Activated CD4-positive, alpha-beta T cell treated with anti-CD3 and anti-CD28 coated beads, Interleukin-2, amount 50 U/mL, for 1 hour (primary cell): ENCODE results near the gene CRTC1.
"Not testable (repeated sequence)": the region's sequence is repeated elsewhere in the genome, so short reads cannot be mapped to it uniquely, and the experiment has no call there.

ENCODE experiments used
- DNase-seq: peaks from one replicate; pipeline ENCODE4 v3.0.0-alpha.2; 2020

CRTC1 gene

DNA sequence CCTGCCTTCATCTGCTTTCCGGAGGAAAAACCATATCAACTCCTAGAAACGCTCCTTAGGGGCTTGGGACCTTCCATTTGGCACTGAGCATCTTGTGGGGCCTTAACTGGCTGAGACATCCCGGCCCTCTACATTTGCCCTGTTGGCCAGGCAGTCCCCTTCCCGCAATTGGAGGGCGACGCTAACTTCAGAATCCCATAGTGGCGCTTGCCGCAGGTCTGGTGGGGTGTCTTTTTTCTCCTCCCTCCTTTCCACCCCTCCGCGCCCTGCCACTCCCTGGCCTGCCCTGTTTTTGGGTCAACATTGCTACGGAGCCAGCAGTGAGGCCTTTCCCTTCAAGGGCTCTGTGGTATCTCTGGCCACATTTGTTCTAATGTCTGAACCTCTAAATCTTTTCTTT lies 13.6 kb upstream of the CRTC1 start:
- DNase-seq, result no peak

- DNase-seq, result no peak
Measured at GRCh38 chr19:18670312-18670711, 13.2 kb upstream of the CRTC1 start.

GRCh38 chr19:18671303-18672043 lies 12.0 kb upstream of the CRTC1 start:
- DNase-seq, result no peak

- no peak for DNase-seq
Measured at GRCh38 chr19:18672044-18672451, 11.4 kb upstream of the CRTC1 start.

DNA sequence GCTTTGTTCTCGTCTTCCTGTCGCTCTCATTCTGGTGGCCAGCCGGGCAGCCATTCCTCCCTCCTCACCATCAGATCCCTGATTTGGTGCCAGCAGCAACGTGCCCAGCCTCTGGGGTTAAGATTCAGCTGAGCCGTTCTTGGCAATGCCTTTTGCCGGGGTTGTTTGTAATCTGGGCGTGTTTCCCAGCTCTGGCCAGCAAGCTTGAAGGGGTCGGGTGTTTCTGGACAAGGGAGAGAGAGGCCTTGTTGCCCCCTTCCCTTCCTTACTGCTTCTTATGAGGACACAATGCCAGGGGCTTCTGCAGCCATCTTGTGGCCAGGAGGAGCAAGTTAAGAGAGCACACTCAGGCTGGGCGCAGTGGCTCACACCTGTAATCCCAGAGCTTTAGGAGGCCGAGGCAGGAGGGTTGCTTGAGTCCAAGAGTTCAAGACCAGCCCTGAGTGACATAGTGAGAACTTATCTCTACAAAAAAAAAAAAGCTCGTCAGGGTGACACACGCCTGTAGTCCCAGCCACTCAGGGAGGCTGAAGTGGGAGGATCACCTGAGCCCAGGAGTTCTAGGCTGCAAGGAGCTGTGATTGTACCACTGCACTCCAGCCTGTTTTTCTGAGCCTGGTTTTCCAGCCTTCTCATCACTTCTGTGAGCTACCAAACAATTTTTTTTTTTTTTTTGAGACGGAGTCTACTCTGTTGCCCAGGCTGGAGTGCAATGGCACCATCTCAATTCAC lies 10.7 kb upstream of the CRTC1 start:
- no peak for DNase-seq

- no peak for DNase-seq
Measured at GRCh38 chr19:18674616-18675015, 8.9 kb upstream of the CRTC1 start.

GRCh38 chr19:18675779-18676178 lies 7.7 kb upstream of the CRTC1 start:
- DNase-seq, result no peak

GRCh38 chr19:18676692-18677091 lies 6.8 kb upstream of the CRTC1 start:
- no peak for DNase-seq

- no peak for DNase-seq
Measured at GRCh38 chr19:18677156-18677555, 6.3 kb upstream of the CRTC1 start.

- not testable (repeated sequence) for DNase-seq
Measured at GRCh38 chr19:18680148-18680547, 3.3 kb upstream of the CRTC1 start.

DNA sequence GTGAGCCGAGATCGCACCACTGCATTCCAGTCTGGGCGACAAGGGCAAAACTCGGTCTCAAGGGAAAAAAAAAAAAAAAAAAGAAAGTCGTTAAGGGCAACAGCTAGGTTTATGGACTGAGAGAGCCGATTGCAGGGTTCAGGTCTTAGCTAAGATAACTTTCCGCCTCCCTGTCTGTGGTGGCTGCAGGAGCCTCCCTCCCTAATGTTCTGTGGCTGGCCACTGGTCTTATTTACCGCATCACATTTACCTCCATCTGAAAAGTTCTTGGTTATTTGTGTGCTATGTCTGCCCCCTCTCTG lies 722 bp upstream of the CRTC1 start:
- no peak for DNase-seq

GRCh38 chr19:18683958-18684641 lies 620 bp downstream of the CRTC1 start:
- DNase-seq, result no peak

DNA sequence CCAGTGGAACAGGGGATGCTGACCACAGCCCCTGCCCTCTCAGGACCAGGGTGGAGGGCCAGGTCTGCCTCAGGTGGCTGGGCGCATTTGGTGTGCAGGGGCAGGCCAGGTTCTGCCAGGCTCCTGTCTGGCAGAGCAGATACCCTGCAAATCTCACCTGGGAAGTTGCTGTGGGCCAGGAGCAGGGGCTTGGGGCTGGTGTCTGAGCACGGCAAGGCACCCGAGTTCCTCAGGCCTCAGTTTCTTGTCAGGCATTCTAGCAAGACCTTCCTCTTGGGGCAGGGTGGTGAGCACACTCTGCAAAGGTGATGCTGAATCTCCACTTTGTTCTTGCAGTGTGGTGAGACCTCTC lies 1.1 kb downstream of the CRTC1 start:
- DNase-seq, result no peak

DNA sequence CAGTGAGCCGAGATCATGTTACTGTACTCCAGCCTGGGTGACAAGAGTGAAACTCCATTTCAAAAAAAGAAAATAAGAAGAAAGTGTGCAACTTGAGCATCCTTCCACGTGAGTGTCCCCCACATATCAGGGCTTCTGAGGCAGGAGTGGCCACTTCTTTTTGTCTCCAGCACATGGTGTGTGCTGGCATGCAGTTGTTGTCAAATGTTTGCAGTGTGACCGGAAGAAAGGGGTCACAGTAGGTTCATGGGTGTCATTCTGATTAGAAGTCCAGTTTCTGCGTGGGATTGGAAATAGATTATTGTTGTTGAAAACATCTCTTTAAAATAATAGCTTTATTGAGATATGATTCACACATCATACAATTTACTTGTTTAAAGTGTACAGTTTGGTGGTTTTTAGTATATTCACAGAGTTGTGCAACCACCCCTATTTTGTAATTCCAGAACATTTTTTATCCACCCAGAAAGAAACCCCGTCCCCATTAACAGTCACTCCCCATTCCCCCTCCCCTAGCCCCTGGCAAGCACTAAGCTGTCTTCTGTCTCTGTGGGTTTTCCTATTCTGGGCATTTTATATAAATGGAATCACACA lies 2.2 kb downstream of the CRTC1 start:
- no peak for DNase-seq

GRCh38 chr19:18687740-18688465 lies 4.4 kb downstream of the CRTC1 start:
- DNase-seq, result no peak

DNA sequence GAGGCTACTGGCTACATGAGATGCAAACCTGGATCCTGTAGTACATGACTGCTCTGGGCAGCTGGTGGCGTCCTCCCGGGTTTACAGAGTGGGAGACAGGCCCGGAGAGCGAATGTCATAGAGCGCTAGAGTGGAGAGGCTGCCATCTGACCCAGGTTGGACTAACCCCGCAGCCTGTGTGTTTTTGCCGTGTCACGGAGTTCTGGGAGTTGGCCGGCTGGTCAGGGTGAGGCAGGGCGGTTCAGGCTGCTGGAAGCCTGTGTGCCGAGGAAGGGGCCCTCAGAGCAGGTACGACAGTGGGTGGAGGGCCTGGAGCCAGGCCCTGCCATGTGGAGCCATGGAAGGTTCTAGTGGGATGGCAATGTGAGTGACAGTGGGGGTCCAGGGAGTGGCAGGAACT lies 12.5 kb downstream of the CRTC1 start:
- DNase-seq, result no peak

DNA sequence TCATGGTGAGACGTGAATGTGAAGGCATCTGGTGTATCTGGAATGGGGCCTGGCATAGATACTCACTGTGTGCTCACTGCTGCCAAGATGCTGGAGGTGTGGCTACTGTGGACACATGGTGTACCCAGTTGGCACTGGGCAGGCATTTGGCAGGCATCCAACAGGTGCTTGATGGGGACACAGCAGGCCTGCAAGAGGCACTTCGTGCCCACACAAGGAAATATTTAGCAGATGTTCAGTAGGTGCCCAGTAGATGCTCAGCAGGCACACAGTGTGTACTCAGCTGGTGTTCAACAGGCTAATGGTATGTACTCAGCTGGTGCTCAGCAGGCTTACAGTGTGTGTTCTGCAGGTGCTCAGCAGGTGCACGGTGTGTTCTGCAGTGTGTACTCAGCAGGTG lies 14.2 kb downstream of the CRTC1 start:
- no peak for DNase-seq

DNA sequence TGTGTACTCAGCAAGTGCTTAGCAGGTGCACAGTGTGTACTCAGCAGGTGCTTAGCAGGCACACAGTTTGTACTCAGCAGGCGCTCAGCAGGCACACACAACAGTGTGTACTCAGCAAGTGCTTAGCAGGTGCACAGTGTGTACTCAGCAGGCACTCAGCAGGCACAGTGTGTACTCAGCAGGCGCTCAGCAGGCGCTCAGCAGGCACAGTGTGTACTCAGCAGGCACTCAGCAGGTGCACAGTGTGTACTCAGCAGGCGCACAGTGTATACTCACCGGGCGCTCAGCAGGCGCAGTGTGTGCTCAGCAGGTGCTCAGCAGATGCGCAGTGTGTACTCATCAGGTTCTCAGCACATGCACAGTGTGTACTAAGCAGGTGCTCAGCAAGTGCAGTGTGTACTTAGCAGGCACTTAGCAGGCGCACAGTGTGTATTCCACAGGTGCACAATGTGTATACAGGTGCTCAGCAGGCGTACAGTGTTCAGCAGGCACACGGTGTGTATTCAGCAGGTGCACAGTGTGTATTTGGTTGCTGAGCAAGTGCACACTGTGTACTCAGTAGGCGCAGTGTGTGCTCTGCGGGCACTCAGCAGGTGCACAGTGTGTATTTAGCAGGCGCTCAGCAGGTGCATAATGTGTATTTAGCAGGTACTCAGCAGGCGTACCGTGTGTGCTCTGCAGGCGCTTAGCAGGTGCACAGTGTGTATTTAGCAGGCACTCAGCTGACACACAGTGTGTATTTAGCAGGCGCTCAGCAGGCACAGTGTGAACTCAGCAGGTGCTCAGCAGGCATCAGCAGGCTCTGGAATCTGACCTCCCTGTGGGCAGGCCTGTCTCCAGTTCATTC lies 15.1 kb downstream of the CRTC1 start:
- no peak for DNase-seq

DNA sequence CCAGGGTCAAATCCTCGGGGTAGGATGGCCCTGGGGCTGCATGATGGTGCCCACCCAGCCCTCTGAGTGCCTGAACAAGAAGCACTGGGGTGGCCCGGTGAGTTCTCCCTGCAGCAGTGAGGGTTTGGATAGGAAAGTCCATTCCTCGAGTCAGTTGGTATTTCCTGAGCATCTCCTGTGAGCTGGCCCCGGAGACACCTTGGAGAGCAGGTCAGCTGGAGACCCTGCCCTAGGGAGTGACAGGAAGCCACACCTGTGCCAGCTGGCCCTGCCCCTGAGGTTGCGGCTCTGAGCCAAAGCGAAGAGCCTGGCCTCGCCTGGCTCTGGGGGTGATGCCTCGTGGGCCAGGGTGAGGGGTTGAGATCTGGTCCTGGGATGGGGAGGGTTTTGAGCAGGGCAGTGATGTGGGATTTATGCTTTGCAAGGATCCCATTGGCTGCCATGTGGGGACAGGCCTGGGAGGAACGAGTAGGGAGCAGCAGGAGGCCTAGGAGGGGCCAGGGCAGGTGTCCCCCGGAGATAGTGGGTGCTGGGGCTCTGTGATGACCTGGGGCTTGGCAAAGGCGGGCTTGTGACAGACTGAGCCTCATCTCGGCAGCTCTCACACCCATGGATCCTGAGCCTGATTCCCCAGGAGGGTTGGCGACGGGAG lies 16.0 kb downstream of the CRTC1 start:
- DNase-seq, result no peak

DNA sequence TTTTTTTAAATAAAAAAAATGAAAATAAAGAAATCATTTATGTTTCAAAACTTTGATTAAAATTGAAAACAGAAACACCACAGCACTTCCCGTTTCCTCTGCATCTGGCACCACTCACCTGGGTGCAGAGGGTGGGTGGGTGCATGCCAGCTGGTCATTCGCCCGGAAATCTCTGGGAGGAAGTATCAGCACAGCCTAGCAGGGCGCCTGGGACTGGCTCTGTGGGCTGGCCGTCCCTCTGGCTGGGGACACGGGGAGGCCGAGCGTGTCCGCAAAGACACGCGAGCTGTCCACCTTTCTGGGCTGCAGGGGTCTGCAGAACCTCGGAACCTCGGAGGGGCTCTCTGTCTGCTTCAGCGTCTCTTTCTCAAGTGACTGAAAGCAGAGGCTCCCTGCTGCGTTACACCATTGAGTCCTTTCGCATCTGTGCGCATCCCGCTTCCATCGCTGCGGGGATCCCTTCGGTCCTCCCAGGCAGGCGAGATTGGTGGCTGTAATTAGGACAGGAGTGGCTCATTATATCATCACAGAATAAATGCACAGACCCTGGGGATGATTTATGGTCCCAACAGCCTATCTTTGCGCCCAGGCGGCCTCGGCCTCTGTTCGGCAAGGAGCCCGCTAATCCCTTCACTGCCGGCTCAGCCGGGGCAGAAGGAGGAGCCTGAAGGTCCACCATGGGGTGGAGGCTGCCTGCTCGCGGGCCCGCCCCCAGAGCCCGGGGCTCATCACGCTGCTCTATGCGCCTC lies 17.2 kb downstream of the CRTC1 start:
- DNase-seq, result peak; percentile 66

GRCh38 chr19:18701250-18701608 lies 17.7 kb downstream of the CRTC1 start:
- DNase-seq, result no peak
